ENCODE results near the gene PLCB2. TPM values are rescaled to one million over a fixed set of nuclear protein-coding genes. Genes with fewer than 3 reads are reported as not detected.

PLCB2 gene
- total RNA-seq, 1 donor from 2014 or later = 3.7 TPM

DNA sequence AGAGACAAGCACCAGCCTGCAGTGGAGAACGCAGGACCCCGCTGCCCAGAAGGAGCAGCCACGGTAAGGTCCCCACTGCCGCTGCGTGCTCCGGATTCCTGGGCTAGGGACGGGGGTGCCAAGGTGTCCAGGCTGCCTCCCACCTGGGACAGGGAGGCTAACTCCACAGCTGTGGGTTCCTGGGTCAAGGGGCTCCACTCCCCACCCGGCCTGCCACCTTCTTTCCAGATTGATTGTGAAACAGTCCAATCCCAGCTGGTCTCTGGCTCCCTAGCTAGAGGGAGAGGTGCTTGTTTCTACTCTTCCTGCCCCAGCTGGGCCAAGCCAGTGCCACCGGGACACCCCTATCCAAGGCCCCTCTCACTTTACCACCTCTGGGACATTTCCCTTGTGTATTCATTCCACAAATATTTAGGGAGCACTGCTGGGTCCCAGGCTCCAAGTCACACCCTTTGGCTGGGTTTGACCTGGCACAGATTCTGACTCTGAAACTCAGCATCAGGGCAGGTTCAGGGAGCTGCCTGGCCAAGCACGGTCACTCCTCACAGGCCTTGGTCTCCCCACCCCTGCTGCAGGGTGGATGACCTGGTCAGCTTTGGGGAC lies 67.0 kb downstream of the PLCB2 start:
- peaks cover 3% of the 10 kb centered on the region for H3K27me3 ChIP-seq (ENCODE audit: insufficient read depth, low read length)
- no peaks in the 10 kb centered on the region for H3K9me3 ChIP-seq (ENCODE audit: insufficient read depth, low read depth, low read length)
- no peaks in the 10 kb centered on the region for H3K36me3 ChIP-seq (ENCODE audit: insufficient read depth, low read length)
- TF ChIP-seq, protein P1, sequence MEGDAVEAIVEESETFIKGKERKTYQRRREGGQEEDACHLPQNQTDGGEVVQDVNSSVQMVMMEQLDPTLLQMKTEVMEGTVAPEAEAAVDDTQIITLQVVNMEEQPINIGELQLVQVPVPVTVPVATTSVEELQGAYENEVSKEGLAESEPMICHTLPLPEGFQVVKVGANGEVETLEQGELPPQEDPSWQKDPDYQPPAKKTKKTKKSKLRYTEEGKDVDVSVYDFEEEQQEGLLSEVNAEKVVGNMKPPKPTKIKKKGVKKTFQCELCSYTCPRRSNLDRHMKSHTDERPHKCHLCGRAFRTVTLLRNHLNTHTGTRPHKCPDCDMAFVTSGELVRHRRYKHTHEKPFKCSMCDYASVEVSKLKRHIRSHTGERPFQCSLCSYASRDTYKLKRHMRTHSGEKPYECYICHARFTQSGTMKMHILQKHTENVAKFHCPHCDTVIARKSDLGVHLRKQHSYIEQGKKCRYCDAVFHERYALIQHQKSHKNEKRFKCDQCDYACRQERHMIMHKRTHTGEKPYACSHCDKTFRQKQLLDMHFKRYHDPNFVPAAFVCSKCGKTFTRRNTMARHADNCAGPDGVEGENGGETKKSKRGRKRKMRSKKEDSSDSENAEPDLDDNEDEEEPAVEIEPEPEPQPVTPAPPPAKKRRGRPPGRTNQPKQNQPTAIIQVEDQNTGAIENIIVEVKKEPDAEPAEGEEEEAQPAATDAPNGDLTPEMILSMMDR (IDR thresholded peaks at IDR 0.05; ENCODE audit: insufficient read depth, low read depth, low read length) = no peak
- TF ChIP-seq EZH2 (IDR thresholded peaks at IDR 0.05; ENCODE audit: insufficient read depth, low read length) = no peak
- Mint-ChIP-seq H3K27ac (ENCODE audit: unreplicated experiment) (no peak overlapping the region), H3K36me3 (ENCODE audit: low read depth, unreplicated experiment) (no peaks in the 10 kb centered on the region), H3K9me3 (ENCODE audit: unreplicated experiment) (peaks cover 2% of the 10 kb centered on the region), H3K27me3 (ENCODE audit: low read depth, unreplicated experiment) (peaks cover 29% of the 10 kb centered on the region), H3K4me1 (ENCODE audit: low read depth, unreplicated experiment) (peaks cover 19% of the 10 kb centered on the region), H3K4me3 (ENCODE audit: unreplicated experiment) (no peak overlapping the region)
- no peak overlapping the region for H3K9ac ChIP-seq (ENCODE audit: low read length)
- no peak overlapping the region for H3K4me2 ChIP-seq (ENCODE audit: low read length)
- H3K79me2 ChIP-seq (ENCODE audit: insufficient read depth, low read length) = no peaks in the 10 kb centered on the region
- H3K4me3 ChIP-seq (ENCODE audit: insufficient read depth, low read depth, low read length) = no peak overlapping the region
- FAIRE-seq (no peak), DNase-seq (ENCODE audit: low read depth) (no peak)
- H4K20me1 ChIP-seq (ENCODE audit: insufficient read depth, low read length) = peaks cover 5% of the 10 kb centered on the region
- peaks cover 11% of the 10 kb centered on the region for H3K4me1 ChIP-seq (ENCODE audit: insufficient read depth, low read length)
- H2AFZ ChIP-seq (ENCODE audit: low read depth, low read length) = no peak overlapping the region
- no peak overlapping the region for H3K27ac ChIP-seq (ENCODE audit: low read depth, low read length)

DNA sequence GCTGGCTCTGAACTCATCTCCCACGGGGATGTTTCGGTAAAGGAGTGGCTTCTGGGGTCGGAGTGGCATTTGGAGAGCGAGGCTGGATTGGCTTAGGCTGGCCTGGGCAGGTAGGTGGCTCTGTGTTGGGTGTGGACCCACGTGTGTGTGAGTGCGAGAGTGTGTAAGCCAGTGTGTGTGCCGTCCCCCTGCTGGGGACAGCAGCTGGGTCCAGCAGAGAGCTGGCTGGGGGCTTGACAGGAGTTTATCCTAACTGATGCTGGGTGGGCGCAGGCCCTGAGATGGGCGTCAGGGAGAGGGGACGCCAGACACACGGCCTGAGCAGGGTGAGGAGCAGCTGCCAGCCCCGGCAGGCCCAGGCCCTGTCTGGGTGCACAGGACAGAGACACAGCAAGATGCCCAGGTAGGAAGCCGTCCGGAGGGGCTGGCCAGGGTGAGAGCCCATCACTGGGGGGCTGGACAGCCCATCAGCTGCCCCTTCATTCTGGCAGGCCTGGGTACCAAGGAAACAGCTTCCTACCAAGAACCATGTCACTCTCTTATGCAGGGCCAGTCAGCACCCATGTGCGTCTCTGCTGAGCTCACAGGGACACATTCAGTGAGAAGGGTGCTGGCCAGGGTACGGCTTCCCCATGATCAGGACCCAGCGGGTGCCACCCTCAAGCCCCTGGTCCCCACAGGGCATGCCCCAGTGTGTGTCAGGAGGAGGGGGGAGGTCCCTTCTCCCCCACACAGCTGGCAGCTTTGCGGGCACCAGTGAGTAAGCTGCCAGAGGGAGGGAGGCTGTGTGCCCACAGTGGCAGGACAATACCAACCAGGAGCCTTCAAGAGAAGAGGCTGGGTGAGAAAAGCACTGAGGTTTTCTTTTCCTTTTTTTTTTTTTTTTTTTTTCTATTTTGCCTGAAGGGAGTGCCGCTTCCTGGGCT lies 67.8 kb downstream of the PLCB2 start:
- H2AFZ ChIP-seq (ENCODE audit: low read depth, low read length) = no peak overlapping the region
- TF ChIP-seq, protein P1 (IDR thresholded peaks at IDR 0.05; ENCODE audit: insufficient read depth, low read depth, low read length) = no peak
- TF ChIP-seq EZH2 (IDR thresholded peaks at IDR 0.05; ENCODE audit: insufficient read depth, low read length) = peak; percentile 18
- no peaks in the 10 kb centered on the region for H3K9me3 ChIP-seq (ENCODE audit: insufficient read depth, low read depth, low read length)
- H3K9ac ChIP-seq (ENCODE audit: low read length) = peak overlapping the region; percentile 70
- Mint-ChIP-seq H3K4me3 (ENCODE audit: unreplicated experiment) (peak overlapping the region; percentile 75), H3K27ac (ENCODE audit: unreplicated experiment) (no peak overlapping the region), H3K36me3 (ENCODE audit: low read depth, unreplicated experiment) (no peaks in the 10 kb centered on the region), H3K9me3 (ENCODE audit: unreplicated experiment) (peaks cover 2% of the 10 kb centered on the region), H3K4me1 (ENCODE audit: low read depth, unreplicated experiment) (peaks cover 18% of the 10 kb centered on the region), H3K27me3 (ENCODE audit: low read depth, unreplicated experiment) (peaks cover 29% of the 10 kb centered on the region)
- FAIRE-seq (no peak), DNase-seq (ENCODE audit: low read depth) (no peak)
- no peaks in the 10 kb centered on the region for H3K79me2 ChIP-seq (ENCODE audit: insufficient read depth, low read length)
- peaks cover 11% of the 10 kb centered on the region for H3K4me1 ChIP-seq (ENCODE audit: insufficient read depth, low read length)
- H3K36me3 ChIP-seq (ENCODE audit: insufficient read depth, low read length) = no peaks in the 10 kb centered on the region
- no peak overlapping the region for H3K4me3 ChIP-seq (ENCODE audit: insufficient read depth, low read depth, low read length)
- H3K27ac ChIP-seq (ENCODE audit: low read depth, low read length) = no peak overlapping the region
- peak overlapping the region; percentile 90 for H3K4me2 ChIP-seq (ENCODE audit: low read length)
- H3K27me3 ChIP-seq (ENCODE audit: insufficient read depth, low read length) = peaks cover 3% of the 10 kb centered on the region
- peaks cover 5% of the 10 kb centered on the region for H4K20me1 ChIP-seq (ENCODE audit: insufficient read depth, low read length)

Data from astrocyte (in vitro differentiated cells and primary cell).